Measurements from ENCODE around the gene KCNB1.

KCNB1 gene

GRCh38 chr20:49398401-49399144 is 83.9 kb downstream of the KCNB1 start:
- TF ChIP-seq SPI1 (IDR thresholded peaks at IDR 0.05; ENCODE audit: borderline replicate concordance, low read depth): no peak
- TF ChIP-seq CTCF (IDR thresholded peaks at IDR 0.05; ENCODE audit: insufficient read depth, low read length): no peak
- TF ChIP-seq POLR2AphosphoS5 (IDR thresholded peaks at IDR 0.05; ENCODE audit: low read depth): no peak
- TF ChIP-seq REST (IDR thresholded peaks at IDR 0.05; ENCODE audit: insufficient replicate concordance, low read depth): no peak
- no peak for TF ChIP-seq GABPA (IDR thresholded peaks at IDR 0.05; ENCODE audit: low read depth)
- Histone ChIP-seq H3K27me3 (ENCODE audit: insufficient read depth, poor library complexity, severe bottlenecking) (no peaks in the 10 kb centered on the region), H3K27ac (replicated peaks) (no peak overlapping the region), H3K4me3 (replicated peaks; ENCODE audit: insufficient read depth, low read length) (no peak overlapping the region)
- no peak for DNase-seq (ENCODE audit: low read depth in 1 of 2, low spot score in 1 of 2)

- TF ChIP-seq CTCF (IDR thresholded peaks at IDR 0.05; ENCODE audit: insufficient read depth, low read length) (no peak), REST (IDR thresholded peaks at IDR 0.05; ENCODE audit: insufficient replicate concordance, low read depth) (no peak), SPI1 (IDR thresholded peaks at IDR 0.05; ENCODE audit: borderline replicate concordance, low read depth) (no peak), POLR2AphosphoS5 (IDR thresholded peaks at IDR 0.05; ENCODE audit: low read depth) (no peak), GABPA (IDR thresholded peaks at IDR 0.05; ENCODE audit: low read depth) (no peak)
- no peak overlapping the region for H3K4me3 ChIP-seq (replicated peaks; ENCODE audit: insufficient read depth, low read length)
- H3K27me3 ChIP-seq (ENCODE audit: insufficient read depth, poor library complexity, severe bottlenecking): no peaks in the 10 kb centered on the region
- H3K27ac ChIP-seq (replicated peaks): no peak overlapping the region
- DNase-seq (ENCODE audit: low read depth in 1 of 2, low spot score in 1 of 2): no peak
Measured at GRCh38 chr20:49397525-49397924, 84.9 kb downstream of the KCNB1 start.

- no peak for DNase-seq (ENCODE audit: low read depth in 1 of 2, low spot score in 1 of 2)
- H3K27me3 ChIP-seq (ENCODE audit: insufficient read depth, poor library complexity, severe bottlenecking): no peaks in the 10 kb centered on the region
- TF ChIP-seq POLR2AphosphoS5 (IDR thresholded peaks at IDR 0.05; ENCODE audit: low read depth) (no peak), SPI1 (IDR thresholded peaks at IDR 0.05; ENCODE audit: borderline replicate concordance, low read depth) (no peak), REST (IDR thresholded peaks at IDR 0.05; ENCODE audit: insufficient replicate concordance, low read depth) (no peak), GABPA (IDR thresholded peaks at IDR 0.05; ENCODE audit: low read depth) (no peak), CTCF (IDR thresholded peaks at IDR 0.05; ENCODE audit: insufficient read depth, low read length) (no peak)
- H3K4me3 ChIP-seq (replicated peaks; ENCODE audit: insufficient read depth, low read length): no peak overlapping the region
- no peak overlapping the region for H3K27ac ChIP-seq (replicated peaks)
Measured at GRCh38 chr20:49396230-49396629, 86.2 kb downstream of the KCNB1 start.

Data from HL-60 (cell line).